Measurements from ENCODE around the gene NHS.

GRCh38 chrX:17442898-17443297 is 67.9 kb downstream of the NHS start:
- TF ChIP-seq EP300 (IDR thresholded peaks at IDR 0.05) = no peak
- TF ChIP-seq POLR2AphosphoS5 (IDR thresholded peaks at IDR 0.05) = no peak
- no peak for TF ChIP-seq POLR2A (IDR thresholded peaks at IDR 0.05)
